Upper lobe of right lung (tissue), 1 donor: ENCODE results near the gene ORC5. TPM values are rescaled to one million over a fixed set of nuclear protein-coding genes. Genes with fewer than 3 reads are reported as not detected.

Experiments used
- ATAC-seq: fragments of 200-7000 bp; cut with Tn5 transposase; one replicate; pipeline ENCODE4 v1.9.1; 2020; ENCODE audit warnings: mild to moderate bottlenecking, moderate library complexity
- DNase-seq: peaks from one replicate; pipeline ENCODE4 v3.0.0-alpha.2; 2020
- H3K27ac ChIP-seq: fragments of 200-600 bp; one replicate; pipeline ENCODE4 v1.8.0; 2022
- H3K27me3 ChIP-seq: fragments of 200-600 bp; one replicate; pipeline ENCODE4 v1.8.0; 2022; ENCODE audit warnings: mild to moderate bottlenecking
- H3K36me3 ChIP-seq: fragments of 200-600 bp; one replicate; pipeline ENCODE4 v1.8.0; 2022
- H3K4me1 ChIP-seq: fragments of 200-600 bp; one replicate; pipeline ENCODE4 v1.8.0; 2022
- H3K4me3 ChIP-seq: fragments of 200-600 bp; one replicate; pipeline ENCODE4 v1.8.0; 2022; ENCODE audit warnings: mild to moderate bottlenecking
- H3K9me3 ChIP-seq: fragments of 200-600 bp; one replicate; pipeline ENCODE4 v1.8.0; 2022
- CTCF ChIP-seq: fragments of 200-600 bp; IDR thresholded peaks from one replicate; pipeline ENCODE4 v1.8.0; 2022; ENCODE audit warnings: antibody characterized with exemption
- intact Hi-C: fragments of 100-400 bp; cut with DNase I; formaldehyde crosslinking; loops from one replicate; pipeline ENCODE4 v1.11.0; 2022
- long read RNA-seq: library from polyadenylated mRNA; unstranded; transcript quantifications from one replicate; pipeline ENCODE4 v2.0.0, GENCODE V29; 2021
- total RNA-seq: library from RNA; stranded (reverse); fragmentation: NEBNext Ultra II Directional; extraction: Animal tissue kit (Norgen Biotek cat#: 25700); gene quantifications from one replicate; pipeline ENCODE4 v1.2.1, GENCODE V29; 2021
- donor health status: DM: no; HTN: yes; CAD: no; lungs with severe emphysema.

ORC5 gene
- total RNA-seq = 13.6 TPM
- long read RNA-seq, transcript ORC5-201 (14 exons, 1,958 nt) = major isoform, 14 of 28 reads
- long read RNA-seq, partial matches to known transcripts = 2 of 28 reads
- long read RNA-seq, other reads (novel, unspliced or antisense) = 10 of 28 reads

GRCh38 chr7:104207731-104208420 lies at the start of gene ORC5:
ORC5 (minus strand) TSS chr7:104208013; CDS start chr7:104207904, 109 bp downstream.
- H3K9me3 ChIP-seq = no peaks in the 10 kb centered on the region
- H3K27me3 ChIP-seq = no peaks in the 10 kb centered on the region
- ATAC-seq (peak; percentile 100), DNase-seq (peak; percentile 93)
- H3K27ac ChIP-seq = peak within 1 kb of the TSS; percentile 85
- peaks cover 10% of the 10 kb centered on the region for H3K36me3 ChIP-seq
- intact Hi-C loops = no loop called here
- peak within 1 kb of the TSS; percentile 89 for H3K4me3 ChIP-seq
- H3K4me1 ChIP-seq = peaks cover 15% of the 10 kb centered on the region
- TF ChIP-seq CTCF = no peak

GRCh38 chr7:104255616-104256015 lies 47.8 kb upstream of the ORC5 start:
- H3K36me3 ChIP-seq = no peaks in the 10 kb centered on the region
- no peaks in the 10 kb centered on the region for H3K9me3 ChIP-seq
- ATAC-seq (no peak), DNase-seq (no peak)
- no peak for TF ChIP-seq CTCF
- intact Hi-C loops = no loop called here
- no peak overlapping the region for H3K27ac ChIP-seq
- no peaks in the 10 kb centered on the region for H3K27me3 ChIP-seq
- no peaks in the 10 kb centered on the region for H3K4me1 ChIP-seq
- no peak overlapping the region for H3K4me3 ChIP-seq

GRCh38 chr7:104255194-104255593 lies 47.4 kb upstream of the ORC5 start:
- Histone ChIP-seq H3K4me1 (no peaks in the 10 kb centered on the region), H3K27ac (no peak overlapping the region), H3K27me3 (no peaks in the 10 kb centered on the region), H3K36me3 (no peaks in the 10 kb centered on the region), H3K4me3 (no peak overlapping the region), H3K9me3 (no peaks in the 10 kb centered on the region)
- DNase-seq (no peak), ATAC-seq (no peak)
- TF ChIP-seq CTCF = no peak
- intact Hi-C loops = no loop called here

- Histone ChIP-seq H3K4me1 (no peaks in the 10 kb centered on the region), H3K27ac (no peak overlapping the region), H3K27me3 (no peaks in the 10 kb centered on the region), H3K36me3 (no peaks in the 10 kb centered on the region), H3K4me3 (no peak overlapping the region), H3K9me3 (no peaks in the 10 kb centered on the region)
- DNase-seq (no peak), ATAC-seq (no peak)
- intact Hi-C loops = no loop called here
- TF ChIP-seq CTCF = no peak
Observed at GRCh38 chr7:104254696-104255095, 46.9 kb upstream of the ORC5 start.

- no peak for DNase-seq
- H3K27me3 ChIP-seq = no peaks in the 10 kb centered on the region
- H3K27ac ChIP-seq = no peak overlapping the region
- intact Hi-C loops = no loop called here
- no peaks in the 10 kb centered on the region for H3K4me1 ChIP-seq
- no peaks in the 10 kb centered on the region for H3K9me3 ChIP-seq
- peak; percentile 21 for ATAC-seq
- TF ChIP-seq CTCF = no peak
- no peaks in the 10 kb centered on the region for H3K36me3 ChIP-seq
- no peak overlapping the region for H3K4me3 ChIP-seq
Observed at GRCh38 chr7:104252409-104253134, 44.8 kb upstream of the ORC5 start.
